Loucy (cell line): ENCODE results near the gene TEAD1.

ENCODE experiments used
- H2AFZ ChIP-seq: fragments of 200-600 bp; sonication (generic); 2 replicates; pipeline ENCODE4 v1.6.0; 2016; ENCODE audit warnings: antibody characterized with exemption, mild to moderate bottlenecking, low read length, moderate library complexity
- H3F3A ChIP-seq: fragments of 200-600 bp; 2 replicates; pipeline ENCODE4 v1.6.0; 2016; ENCODE audit warnings: antibody characterized with exemption, low read depth, mild to moderate bottlenecking
- H3K27me3 ChIP-seq: fragments of 200-600 bp; sonication (generic); 2 replicates; pipeline ENCODE4 v1.6.1; 2014; ENCODE audit warnings: low read length, mild to moderate bottlenecking; ENCODE audit not compliant: insufficient read depth, poor library complexity, severe bottlenecking
- H3K36me3 ChIP-seq: fragments of 200-600 bp; sonication (generic); 2 replicates; pipeline ENCODE4 v1.6.1; 2016; ENCODE audit warnings: low read length; ENCODE audit not compliant: insufficient read depth
- H3K4me1 ChIP-seq: fragments of 200-600 bp; sonication (generic); 2 replicates; pipeline ENCODE4 v1.5.1; 2014; ENCODE audit warnings: low read length, mild to moderate bottlenecking; ENCODE audit not compliant: insufficient read depth, poor library complexity, severe bottlenecking
- H3K4me2 ChIP-seq: fragments of 200-600 bp; sonication (generic); 2 replicates; pipeline ENCODE4 v1.6.0; 2014; ENCODE audit warnings: antibody characterized with exemption, low read length, low read depth, mild to moderate bottlenecking; ENCODE audit not compliant: poor library complexity, severe bottlenecking
- H3K4me3 ChIP-seq: fragments of 200-600 bp; sonication (generic); 2 replicates; pipeline ENCODE4 v1.5.1; 2014; ENCODE audit warnings: low read length, mild to moderate bottlenecking, mixed read lengths; ENCODE audit not compliant: poor library complexity, severe bottlenecking
- H3K79me2 ChIP-seq: fragments of 200-600 bp; sonication (generic); 2 replicates; pipeline ENCODE4 v1.6.1; 2014; ENCODE audit warnings: low read length; ENCODE audit not compliant: insufficient read depth
- H3K9ac ChIP-seq: fragments of 200-600 bp; sonication (generic); 2 replicates; pipeline ENCODE4 v1.6.0; 2014; ENCODE audit warnings: mild to moderate bottlenecking, low read depth, low read length, moderate library complexity; ENCODE audit not compliant: poor library complexity, severe bottlenecking
- H3K9me2 ChIP-seq: fragments of 200-600 bp; sonication (generic); replicated peaks from 2 replicates; pipeline ENCODE4 v1.6.1; 2016; ENCODE audit warnings: low read depth, low read length, mixed read lengths
- H3K9me3 ChIP-seq: fragments of 200-600 bp; sonication (generic); 2 replicates; pipeline ENCODE4 v1.6.1; 2014; ENCODE audit warnings: mild to moderate bottlenecking, antibody characterized with exemption, low read length, low read depth; ENCODE audit not compliant: insufficient read depth
- H4K20me1 ChIP-seq: fragments of 200-600 bp; sonication (generic); 2 replicates; pipeline ENCODE4 v1.6.0; 2014; ENCODE audit warnings: antibody characterized with exemption, low read length, mild to moderate bottlenecking; ENCODE audit not compliant: insufficient read depth, poor library complexity, severe bottlenecking
- CTCF ChIP-seq: fragments of 200-600 bp; sonication (generic); conservative IDR thresholded peaks from 2 replicates; pipeline ENCODE4 v1.5.1; 2014; ENCODE audit warnings: mild to moderate bottlenecking, antibody characterized with exemption, low read length
- EZH2phosphoT487 ChIP-seq: fragments of 200-600 bp; IDR thresholded peaks from 2 replicates; pipeline ENCODE4 v1.6.1; 2018; ENCODE audit warnings: antibody characterized with exemption, mild to moderate bottlenecking, moderate library complexity, borderline replicate concordance

Gene TEAD1

GRCh38 chr11:12626616-12627015 lies 47.6 kb upstream of the TEAD1 start:
- TF ChIP-seq EZH2phosphoT487 (no peak), CTCF (no peak)

GRCh38 chr11:12628314-12628713 lies 45.9 kb upstream of the TEAD1 start:
- no peaks in the 10 kb centered on the region for H3K4me1 ChIP-seq
- H3K9ac ChIP-seq = no peak overlapping the region
- no peaks in the 10 kb centered on the region for H4K20me1 ChIP-seq
- H3F3A ChIP-seq = no peaks in the 10 kb centered on the region
- no peaks in the 10 kb centered on the region for H3K36me3 ChIP-seq
- no peak overlapping the region for H2AFZ ChIP-seq
- no peak for TF ChIP-seq EZH2phosphoT487
- TF ChIP-seq CTCF = no peak
- no peak overlapping the region for H3K4me3 ChIP-seq
- no peaks in the 10 kb centered on the region for H3K27me3 ChIP-seq
- H3K9me3 ChIP-seq = no peaks in the 10 kb centered on the region
- no peaks in the 10 kb centered on the region for H3K79me2 ChIP-seq
- no peak overlapping the region for H3K4me2 ChIP-seq
- H3K9me2 ChIP-seq = no peaks in the 10 kb centered on the region

More at GRCh38 chr11:12626616-12627015, 47.6 kb upstream of the TEAD1 start:
- no peak overlapping the region for H3K4me2 ChIP-seq
- H3K36me3 ChIP-seq = no peaks in the 10 kb centered on the region
- H3K9me2 ChIP-seq = no peaks in the 10 kb centered on the region
- no peaks in the 10 kb centered on the region for H3K79me2 ChIP-seq
- H3F3A ChIP-seq = no peaks in the 10 kb centered on the region
- H3K4me1 ChIP-seq = no peaks in the 10 kb centered on the region
- no peaks in the 10 kb centered on the region for H3K9me3 ChIP-seq
- no peak overlapping the region for H2AFZ ChIP-seq
- H3K27me3 ChIP-seq = no peaks in the 10 kb centered on the region
- H3K9ac ChIP-seq = no peak overlapping the region
- no peaks in the 10 kb centered on the region for H4K20me1 ChIP-seq
- H3K4me3 ChIP-seq = no peak overlapping the region

GRCh38 chr11:12629601-12630313 lies 44.5 kb upstream of the TEAD1 start:
- H2AFZ ChIP-seq = no peak overlapping the region
- no peaks in the 10 kb centered on the region for H3K79me2 ChIP-seq
- H3K4me1 ChIP-seq = no peaks in the 10 kb centered on the region
- H3K9me2 ChIP-seq = no peaks in the 10 kb centered on the region
- H3K9me3 ChIP-seq = no peaks in the 10 kb centered on the region
- H3K4me3 ChIP-seq = no peak overlapping the region
- no peaks in the 10 kb centered on the region for H3K27me3 ChIP-seq
- no peak overlapping the region for H3K4me2 ChIP-seq
- no peaks in the 10 kb centered on the region for H3K36me3 ChIP-seq
- no peak overlapping the region for H3K9ac ChIP-seq
- no peaks in the 10 kb centered on the region for H4K20me1 ChIP-seq
- no peaks in the 10 kb centered on the region for H3F3A ChIP-seq
- TF ChIP-seq EZH2phosphoT487 (no peak), CTCF (no peak)
